ENCODE results near the gene C1QTNF5.

C1QTNF5 gene

DNA sequence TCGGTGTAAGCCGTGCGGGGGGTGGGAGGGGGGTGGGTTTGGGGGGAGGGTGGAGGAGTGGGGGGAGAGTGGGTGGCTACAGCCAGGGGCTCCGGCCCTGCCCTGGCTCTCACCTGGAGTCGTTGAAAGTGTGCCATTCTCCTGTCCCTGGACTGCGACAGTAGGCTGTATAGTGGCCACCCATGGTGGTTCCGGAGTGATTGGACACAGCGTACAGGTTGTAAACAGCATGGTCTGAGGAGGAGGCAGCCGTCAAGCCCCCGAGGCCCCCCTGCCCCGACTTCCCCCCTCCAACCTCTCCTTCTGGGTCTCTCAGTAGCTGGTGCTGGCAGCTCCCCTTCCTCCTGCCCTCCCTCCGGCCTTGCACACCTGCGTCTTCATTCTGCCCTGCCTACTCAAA lies 16.4 kb upstream of the C1QTNF5 start:
- no peak for DNase-seq

DNA sequence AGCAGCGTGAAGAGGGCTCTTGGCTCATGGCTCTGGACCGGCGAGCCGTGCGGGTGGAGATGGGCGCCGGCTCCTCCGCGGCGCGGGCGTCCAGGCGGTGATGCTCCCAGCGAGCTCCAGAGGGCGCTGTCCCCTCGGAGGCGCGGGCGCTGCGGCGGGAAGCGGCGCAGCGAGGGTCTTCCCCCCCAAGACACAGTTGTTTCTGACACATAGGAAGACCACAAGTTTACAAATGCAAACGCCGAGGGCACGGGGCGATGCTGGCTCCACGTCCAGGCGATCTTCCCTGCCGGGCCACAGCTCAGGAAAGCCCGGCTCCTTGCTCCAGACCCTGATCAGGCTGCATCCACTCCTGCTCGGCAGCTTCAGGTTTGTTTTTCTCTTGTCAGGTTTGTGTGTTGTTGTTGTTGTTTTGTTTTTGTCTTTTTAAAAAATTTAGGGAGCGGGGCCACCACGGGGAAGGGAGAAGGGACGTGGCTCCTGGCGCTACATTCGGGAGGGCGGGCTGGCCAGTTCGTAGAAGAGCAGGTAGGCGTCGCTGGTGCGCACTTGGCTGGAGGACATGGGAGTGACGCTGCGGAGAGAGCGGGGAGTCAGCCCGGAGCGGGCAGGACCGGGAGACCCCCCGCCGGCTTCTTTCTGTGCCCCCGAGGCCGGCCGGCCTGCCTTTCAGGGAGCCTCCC lies 15.8 kb upstream of the C1QTNF5 start:
- DNase-seq: no peak

DNA sequence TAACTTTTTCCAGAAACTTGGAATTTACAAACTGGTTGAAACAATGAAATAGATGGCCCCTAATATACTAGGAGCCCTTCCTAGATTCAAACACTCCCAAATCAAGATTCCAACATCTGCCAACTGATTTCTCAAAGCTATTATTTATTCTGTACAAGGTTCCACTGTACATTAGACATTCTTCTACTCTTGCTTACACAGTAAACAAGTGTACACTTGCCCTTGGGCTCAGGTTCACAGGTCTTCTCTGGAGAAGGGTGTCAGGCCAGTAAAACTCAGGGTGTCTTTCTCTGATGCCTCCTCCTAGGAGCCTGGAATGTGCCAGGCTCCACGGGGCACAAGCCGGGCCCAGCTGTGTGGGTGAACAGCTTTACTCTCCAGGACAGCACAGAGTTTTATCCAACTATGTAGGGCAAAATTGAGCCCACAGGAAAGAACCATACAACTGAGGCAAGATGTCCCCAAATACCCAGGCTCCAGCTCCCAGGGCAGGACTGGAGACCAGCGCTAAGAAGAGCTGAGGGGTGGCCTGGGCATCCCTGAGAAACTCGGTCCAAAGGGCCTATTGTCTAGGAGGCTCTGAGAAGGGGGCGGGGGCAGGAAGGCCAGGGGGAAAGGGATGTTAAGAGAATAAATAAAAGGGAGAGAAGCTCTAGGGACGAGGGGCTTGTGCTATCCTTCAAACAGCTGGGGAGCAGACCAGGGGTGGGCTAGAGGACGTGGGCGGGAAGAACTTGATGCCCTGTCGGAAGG lies 14.6 kb upstream of the C1QTNF5 start:
- DNase-seq: no peak

DNA sequence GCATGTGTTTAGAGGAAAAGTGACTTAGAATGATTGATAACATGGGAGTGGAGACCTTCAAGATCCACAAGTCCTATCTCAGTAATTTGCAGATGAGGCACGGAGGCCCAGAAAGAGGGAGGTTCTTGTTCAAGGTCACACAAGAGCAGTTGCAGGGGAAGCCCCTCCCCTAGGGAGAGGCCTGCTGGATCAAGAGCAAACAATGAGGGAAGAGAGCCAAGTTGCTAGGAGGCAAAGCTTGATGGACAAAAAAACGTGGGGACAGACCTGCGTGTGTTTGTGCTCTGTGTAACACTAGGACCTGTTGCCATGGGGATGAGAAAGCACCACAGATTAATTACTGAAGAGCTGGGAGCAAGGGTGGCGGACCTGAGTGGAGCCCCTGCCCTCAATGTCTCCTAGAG lies 12.2 kb upstream of the C1QTNF5 start:
- peak; percentile 64 for DNase-seq

GRCh38 chr11:119351232-119351631 lies 10.5 kb upstream of the C1QTNF5 start:
- DNase-seq: no peak

DNA sequence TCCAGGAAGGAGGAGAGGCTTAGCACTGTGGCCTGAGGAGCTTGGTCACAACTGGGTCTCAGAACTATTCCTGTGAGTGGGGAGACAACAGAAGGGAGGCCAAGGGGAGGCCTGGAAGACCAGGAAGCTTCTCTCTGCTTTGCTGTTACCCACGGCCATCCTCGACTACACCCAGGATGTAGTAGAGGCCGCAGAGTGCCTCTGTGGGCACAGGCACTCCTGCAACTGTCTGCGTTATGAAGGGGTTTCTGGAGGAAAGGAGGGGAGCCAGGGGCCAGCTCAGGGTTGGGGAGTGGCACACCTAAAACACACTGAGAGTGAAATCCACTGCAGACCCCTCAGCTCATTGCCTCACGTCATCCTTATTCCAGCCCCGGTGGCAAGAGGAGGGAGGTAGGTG lies 9.6 kb upstream of the C1QTNF5 start:
- DNase-seq: no peak

GRCh38 chr11:119347940-119348605 lies 7.4 kb upstream of the C1QTNF5 start:
- no peak for DNase-seq

DNA sequence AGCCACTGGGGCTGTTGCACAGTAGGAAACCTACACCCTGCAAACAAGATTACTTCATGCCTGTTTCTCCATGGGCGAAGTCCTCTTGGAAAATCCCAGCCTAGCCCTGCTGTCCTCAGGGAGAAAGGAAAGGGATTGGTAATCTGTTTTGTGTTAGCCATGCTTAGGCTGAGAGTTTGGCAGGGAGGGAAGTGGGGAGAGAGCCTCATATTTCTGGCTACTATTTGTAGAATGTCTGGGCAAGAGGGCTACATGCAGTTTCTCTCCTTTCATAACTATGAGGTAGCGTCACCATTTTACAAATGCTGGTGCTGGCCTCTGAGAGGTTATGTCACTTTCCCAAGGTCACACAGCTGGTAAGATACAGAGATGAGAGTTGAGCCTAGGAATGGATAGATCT lies 6.6 kb upstream of the C1QTNF5 start:
- no peak for DNase-seq

GRCh38 chr11:119346605-119347004 lies 5.9 kb upstream of the C1QTNF5 start, which contains the start of gene MFRP:
Gene MFRP, minus strand, starts transcription at chr11:119346705. Its CDS starts 192 bp downstream, at chr11:119346513.
- no peak for DNase-seq

DNA sequence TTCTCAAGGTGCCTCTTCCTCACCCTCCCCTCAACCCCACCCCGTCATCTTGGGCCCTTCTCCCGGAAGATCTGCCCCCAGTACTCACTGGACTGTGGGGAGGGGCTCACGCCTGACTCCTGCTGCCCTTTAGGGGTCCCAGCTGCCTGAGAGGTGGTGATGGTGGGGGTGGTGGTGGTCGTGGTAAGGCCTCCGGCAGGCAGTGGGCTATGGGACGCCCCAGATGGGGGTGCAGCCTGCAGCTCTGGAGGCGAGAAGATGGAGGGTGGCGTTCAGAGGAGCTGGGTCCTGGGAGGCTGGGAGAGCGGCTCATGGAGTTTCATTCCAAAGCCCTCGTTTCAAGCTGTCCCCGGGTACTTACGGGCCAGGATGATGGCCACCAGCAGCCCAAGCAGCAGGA lies 5.0 kb upstream of the C1QTNF5 start:
- DNase-seq: no peak

GRCh38 chr11:119344291-119345010 lies 3.8 kb upstream of the C1QTNF5 start:
- DNase-seq: no peak

GRCh38 chr11:119343726-119344125 lies 3.0 kb upstream of the C1QTNF5 start:
- DNase-seq: no peak

DNA sequence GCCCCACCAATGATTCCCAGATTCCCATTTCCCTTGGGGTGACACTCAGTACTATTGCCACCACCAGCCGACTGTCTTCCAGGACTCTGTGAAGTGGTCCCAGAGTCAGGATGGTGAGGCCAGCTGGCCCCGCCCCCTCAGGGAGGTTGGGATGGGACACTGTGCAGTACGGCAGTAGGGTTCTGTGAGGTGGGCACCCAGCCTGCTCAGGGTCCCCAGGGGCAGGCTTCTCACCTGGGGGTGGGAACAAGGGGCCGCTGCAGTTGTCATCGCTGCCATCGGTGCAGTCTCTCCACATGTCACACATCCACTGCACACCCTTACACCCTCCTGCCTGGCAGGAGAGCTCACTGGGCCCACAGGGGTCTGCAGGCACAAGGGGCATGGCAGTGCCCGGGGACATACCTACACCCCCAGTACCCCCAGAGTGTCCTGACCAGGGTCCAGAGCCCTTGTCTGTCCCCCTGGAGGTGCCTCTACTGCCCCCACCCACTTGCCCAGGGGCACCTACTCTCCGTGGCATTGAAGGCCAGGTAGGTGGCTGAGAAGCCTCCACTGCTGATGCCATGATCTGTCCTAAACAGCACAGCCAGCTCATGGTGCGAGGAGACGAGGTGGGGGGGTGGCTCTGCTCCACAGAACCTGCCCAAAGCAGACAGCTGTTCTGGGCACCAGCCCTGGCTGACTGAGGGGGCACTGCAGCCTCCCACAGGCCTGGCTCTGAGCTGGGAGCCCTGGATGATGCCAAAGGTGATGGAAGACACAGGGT lies 1.9 kb upstream of the C1QTNF5 start:
- no peak for DNase-seq

- no peak for DNase-seq
Measured at GRCh38 chr11:119342023-119342300, 1.3 kb upstream of the C1QTNF5 start.

DNA sequence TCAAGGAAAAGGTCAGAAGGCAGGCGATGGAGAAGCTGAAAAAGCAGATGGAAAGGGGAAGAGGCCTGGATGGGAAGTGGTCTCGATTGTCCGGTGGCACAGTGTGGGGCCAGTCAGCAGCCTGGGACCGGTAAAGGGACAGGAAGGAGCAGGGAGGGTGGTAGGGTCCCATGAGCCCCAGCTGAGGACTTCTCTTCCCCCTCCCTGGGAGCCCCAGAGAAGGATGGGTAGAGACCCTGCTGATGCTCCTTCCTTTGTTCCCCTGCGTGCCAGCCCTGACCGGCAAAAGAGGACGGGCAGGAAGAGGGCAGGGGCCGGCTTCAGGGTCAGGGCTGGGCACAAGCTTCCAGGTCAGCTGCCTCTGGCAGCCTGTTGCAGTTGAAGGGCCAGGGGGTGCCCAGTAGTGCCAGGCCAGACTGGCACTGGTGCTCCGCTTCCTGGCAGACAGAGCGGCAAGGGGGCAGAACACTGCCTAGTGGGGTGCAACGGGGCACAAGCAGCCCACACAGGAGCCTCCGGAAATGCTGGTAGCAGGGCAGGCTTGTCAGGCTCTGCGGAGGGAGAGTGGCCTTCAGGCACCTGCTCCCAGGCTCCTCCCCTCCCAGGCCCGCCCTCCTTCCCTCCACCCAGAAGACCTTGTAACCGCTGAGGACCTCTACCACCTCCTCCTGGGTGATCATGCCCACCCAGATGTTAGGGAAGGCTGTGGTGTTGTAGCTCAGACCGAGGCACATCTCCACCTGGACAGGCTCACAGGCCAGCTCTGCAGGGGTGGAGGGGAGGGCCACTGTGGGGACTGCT lies 739 bp upstream of the C1QTNF5 start:
- DNase-seq: no peak

DNA sequence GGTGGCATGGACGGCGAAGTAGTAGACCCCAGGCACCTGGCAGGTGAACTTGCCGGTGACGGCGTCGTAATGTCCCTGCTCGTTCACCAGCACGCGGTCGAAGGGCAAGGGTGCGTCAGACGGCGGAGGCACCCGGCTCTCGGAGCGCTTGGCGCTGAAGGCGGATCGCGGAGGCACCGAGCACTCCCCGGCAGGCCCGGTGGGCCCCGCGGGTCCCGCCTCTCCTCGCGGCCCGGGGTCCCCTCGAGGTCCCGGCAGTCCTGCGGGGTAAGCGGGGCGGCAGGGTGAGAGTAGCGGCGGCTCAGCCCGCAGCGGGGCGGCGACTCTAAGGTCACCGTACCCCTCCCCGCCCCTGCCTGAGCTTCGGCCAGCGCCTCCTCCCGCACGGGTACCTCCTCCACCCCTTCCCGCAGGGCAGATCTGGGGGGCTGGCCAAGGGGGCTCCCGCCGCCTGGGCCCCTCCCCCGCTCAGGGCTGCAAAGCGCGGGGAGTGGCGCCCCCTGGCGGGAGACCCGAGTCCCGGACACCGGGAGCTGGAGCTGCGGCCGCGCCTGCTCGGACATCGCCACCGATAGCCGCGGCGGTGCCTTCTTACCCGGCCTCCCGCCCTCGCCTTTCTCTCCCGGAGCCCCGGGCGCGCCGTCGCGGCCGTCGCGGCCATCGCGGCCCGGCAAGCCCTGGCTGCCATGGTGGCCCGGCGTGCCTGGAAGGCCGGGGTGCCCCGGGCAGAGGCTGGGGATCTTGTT lies 921 bp downstream of the C1QTNF5 start:
- no peak for DNase-seq

DNA sequence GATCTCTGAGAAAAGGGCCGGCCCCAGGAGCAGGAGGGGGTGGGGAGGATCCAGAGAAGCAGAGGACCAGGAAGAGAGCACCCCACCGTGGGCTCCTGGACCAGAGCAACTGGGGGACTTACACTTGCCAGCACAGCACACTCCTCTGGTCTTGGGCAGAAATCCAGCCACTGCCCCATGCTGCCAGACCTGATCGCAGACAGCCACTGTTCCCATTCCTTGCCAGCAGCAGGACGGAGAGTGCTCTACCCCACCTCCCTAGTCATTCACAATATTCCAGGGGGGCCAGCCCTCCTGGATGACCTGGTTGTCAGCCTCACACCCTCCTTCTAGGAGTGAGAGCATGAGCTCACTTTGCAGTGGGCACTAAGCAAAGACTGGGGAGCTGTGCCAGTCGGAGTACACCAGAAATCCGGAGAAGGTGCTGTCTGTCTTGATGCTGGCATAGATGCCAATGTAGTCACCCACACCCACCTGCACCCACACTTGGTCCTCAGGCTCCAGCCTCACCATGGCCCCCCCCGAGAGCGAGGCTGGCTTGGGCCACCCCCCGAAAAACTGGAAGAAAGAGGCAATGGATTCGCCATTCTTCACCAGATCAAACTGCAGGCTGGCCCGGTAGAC lies 1.6 kb downstream of the C1QTNF5 start:
- no peak for DNase-seq

DNA sequence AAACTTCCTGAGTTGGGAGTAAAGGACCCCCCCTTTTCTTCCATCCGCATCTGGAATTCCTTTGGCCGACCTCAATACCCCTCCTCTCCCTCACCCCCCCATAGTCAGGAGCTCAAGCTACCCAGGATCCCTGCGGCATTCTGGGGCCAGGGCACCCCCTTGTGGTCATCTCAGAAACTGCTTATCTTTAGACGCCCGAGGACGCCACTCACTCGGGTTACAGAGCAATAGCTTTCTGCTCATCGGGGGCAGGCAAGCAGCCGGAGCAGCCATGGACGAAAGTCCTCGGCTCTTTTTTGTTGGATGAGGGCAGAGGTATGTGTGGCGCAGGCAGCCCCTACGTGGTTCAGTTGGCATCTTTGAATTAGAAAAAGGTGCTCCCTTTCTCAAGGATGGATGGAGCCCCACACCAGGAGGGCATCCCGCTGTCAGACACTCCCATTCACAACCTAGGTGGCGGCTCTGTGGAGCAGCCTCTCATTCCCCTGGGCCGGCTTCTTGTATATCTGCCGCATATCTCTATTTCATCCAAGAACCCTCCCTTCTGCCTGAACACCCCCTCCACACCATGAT lies 2.3 kb downstream of the C1QTNF5 start:
- DNase-seq: peak; percentile 33

- no peak for DNase-seq
Measured at GRCh38 chr11:119337581-119338317, 2.9 kb downstream of the C1QTNF5 start.

Measured in SHP77 treated with DMSO at 0.1 percent for 48 hours (cell line).